GM18498 (cell line): Measurements from ENCODE around the gene SRCAP.

Experiments
- ATAC-seq: cut with Tn5 transposase; IDR thresholded peaks from one replicate; pipeline ENCODE4 v1.9.1; 2021; ENCODE audit warnings: mild to moderate bottlenecking, moderate library complexity; ENCODE audit not compliant: unreplicated experiment

SRCAP gene

GRCh38 chr16:30698816-30699614, at the start of gene SRCAP:
Gene SRCAP, plus strand, starts transcription at chr16:30699171. Its CDS starts 1,654 bp downstream, at chr16:30700825.
- peak; percentile 37 for ATAC-seq

GRCh38 chr16:30649725-30650368, 49.1 kb upstream of the SRCAP start:
- peak; percentile 5 for ATAC-seq

GRCh38 chr16:30650369-30651123, 48.4 kb upstream of the SRCAP start, which contains the start of gene PRR14:
Gene PRR14, plus strand, starts transcription at chr16:30650960. Its CDS starts 686 bp downstream, at chr16:30651646.
- peak; percentile 79 for ATAC-seq

GRCh38 chr16:30651124-30652004, 47.6 kb upstream of the SRCAP start:
- peak; percentile 50 for ATAC-seq

GRCh38 chr16:30652005-30652296, 47.0 kb upstream of the SRCAP start:
- no peak for ATAC-seq

- no peak for ATAC-seq
Observed at GRCh38 chr16:30652718-30653117, 46.3 kb upstream of the SRCAP start.

GRCh38 chr16:30654856-30655255, 44.1 kb upstream of the SRCAP start:
- ATAC-seq: no peak

- no peak for ATAC-seq
Observed at GRCh38 chr16:30655815-30656347, 43.1 kb upstream of the SRCAP start.

GRCh38 chr16:30656388-30656787, 42.6 kb upstream of the SRCAP start:
- ATAC-seq: no peak

GRCh38 chr16:30656974-30657865, 41.8 kb upstream of the SRCAP start:
- no peak for ATAC-seq

- peak; percentile 69 for ATAC-seq
Observed at GRCh38 chr16:30657866-30658730, 40.9 kb upstream of the SRCAP start, which contains the start of gene FBRS. Gene FBRS, plus strand, starts transcription at chr16:30658431. Its CDS starts 1,088 bp downstream, at chr16:30659519.

- ATAC-seq: peak; percentile 32
Observed at GRCh38 chr16:30658731-30659506, 40.1 kb upstream of the SRCAP start.

- ATAC-seq: no peak
Observed at GRCh38 chr16:30659507-30660423, 39.2 kb upstream of the SRCAP start.

- no peak for ATAC-seq
Observed at GRCh38 chr16:30660424-30661261, 38.3 kb upstream of the SRCAP start.

GRCh38 chr16:30662449-30662848, 36.5 kb upstream of the SRCAP start:
- no peak for ATAC-seq

- ATAC-seq: no peak
Observed at GRCh38 chr16:30663038-30663437, 35.9 kb upstream of the SRCAP start.
